ENCODE results near the gene SNX20. TPM values are rescaled to one million over a fixed set of nuclear protein-coding genes. Genes with fewer than 3 reads are reported as not detected.
A peak's percentile ranks its signal among the peaks of the same experiment; 100 is the strongest.

The SNX20 gene
- total RNA-seq, 3 donors from 2014 or later = 1.4 to 2.9 (median 1.7) TPM

DNA sequence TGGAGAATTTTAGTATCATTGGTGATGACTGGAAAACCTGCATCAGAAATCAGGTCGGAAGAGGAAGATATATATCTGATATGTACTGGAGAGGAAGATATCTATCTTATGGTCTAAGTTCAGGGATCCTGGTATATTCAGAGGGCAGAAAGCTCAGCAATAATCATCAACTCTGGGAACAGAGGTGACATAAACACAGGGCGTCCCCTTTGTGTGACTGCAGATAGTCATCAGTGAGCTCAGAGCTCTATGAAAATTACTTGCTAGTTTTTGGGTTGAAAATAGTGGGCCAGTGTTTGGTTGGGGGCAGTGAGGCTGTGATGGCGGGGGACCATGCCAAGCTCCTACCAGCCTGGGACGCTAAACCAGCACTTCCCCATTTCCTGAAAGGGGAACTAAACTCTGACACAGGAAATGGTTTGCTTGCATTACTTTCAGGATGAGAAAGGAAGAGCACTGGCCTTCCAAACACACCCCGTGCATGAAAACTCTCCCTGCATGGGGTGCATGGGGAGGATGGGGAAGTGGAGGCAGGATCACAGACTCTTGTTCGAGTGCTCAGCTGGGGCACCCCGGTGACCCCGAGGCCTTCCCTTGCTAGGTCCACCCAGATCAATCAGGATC is 28.1 kb upstream of the SNX20 start:
- intact Hi-C loops (cut with DNase I, micrococcal nuclease) = no loop called here
- Histone ChIP-seq H3K9me3 (peaks cover 8% of the 10 kb centered on the region), H3K36me3 (ENCODE audit: low read depth) (no peaks in the 10 kb centered on the region), H3K4me3 (no peak overlapping the region), H3K4me1 (ENCODE audit: low read depth) (no peaks in the 10 kb centered on the region)
- DNase-seq = no peak
- TF ChIP-seq, protein P1, sequence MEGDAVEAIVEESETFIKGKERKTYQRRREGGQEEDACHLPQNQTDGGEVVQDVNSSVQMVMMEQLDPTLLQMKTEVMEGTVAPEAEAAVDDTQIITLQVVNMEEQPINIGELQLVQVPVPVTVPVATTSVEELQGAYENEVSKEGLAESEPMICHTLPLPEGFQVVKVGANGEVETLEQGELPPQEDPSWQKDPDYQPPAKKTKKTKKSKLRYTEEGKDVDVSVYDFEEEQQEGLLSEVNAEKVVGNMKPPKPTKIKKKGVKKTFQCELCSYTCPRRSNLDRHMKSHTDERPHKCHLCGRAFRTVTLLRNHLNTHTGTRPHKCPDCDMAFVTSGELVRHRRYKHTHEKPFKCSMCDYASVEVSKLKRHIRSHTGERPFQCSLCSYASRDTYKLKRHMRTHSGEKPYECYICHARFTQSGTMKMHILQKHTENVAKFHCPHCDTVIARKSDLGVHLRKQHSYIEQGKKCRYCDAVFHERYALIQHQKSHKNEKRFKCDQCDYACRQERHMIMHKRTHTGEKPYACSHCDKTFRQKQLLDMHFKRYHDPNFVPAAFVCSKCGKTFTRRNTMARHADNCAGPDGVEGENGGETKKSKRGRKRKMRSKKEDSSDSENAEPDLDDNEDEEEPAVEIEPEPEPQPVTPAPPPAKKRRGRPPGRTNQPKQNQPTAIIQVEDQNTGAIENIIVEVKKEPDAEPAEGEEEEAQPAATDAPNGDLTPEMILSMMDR (IDR thresholded peaks at IDR 0.05) = no peak
- ATAC-seq = peak; percentile 56

DNA sequence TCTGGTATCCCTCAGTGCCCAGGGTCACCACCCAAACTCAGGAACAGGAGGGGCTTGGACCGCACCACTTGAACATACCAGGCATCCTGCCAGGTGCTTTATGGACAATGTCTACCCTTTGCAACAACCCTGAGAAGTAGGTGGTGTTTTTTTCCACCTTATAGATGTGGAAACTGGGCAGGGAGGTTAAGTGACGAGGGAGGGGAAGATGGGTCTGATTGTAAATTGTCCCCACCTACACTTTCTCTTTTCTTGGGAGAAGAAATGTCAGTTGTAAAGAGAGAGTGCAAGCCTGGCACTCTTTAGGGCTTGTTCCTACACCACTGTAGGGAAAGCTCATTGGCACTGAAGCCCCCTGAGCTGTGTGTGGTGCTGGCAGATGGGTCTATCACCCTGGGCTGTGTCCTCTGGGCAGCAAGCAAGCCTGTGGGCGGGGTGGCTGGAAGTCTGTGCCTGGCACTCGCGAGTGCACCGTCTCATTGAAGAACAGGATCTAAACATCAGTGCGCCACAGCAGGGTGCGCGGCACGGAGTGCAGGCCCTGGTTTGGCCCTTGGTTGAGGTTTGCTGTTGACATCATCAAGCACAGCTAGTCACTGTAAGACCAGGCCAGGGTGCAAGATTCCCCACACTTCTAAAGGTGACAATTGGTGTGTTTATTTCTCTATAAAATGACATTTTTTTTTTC is 27.4 kb upstream of the SNX20 start:
- peak; percentile 48 for ATAC-seq
- no peak for DNase-seq
- Histone ChIP-seq H3K36me3 (ENCODE audit: low read depth) (no peaks in the 10 kb centered on the region), H3K4me1 (ENCODE audit: low read depth) (no peaks in the 10 kb centered on the region), H3K4me3 (no peak overlapping the region), H3K9me3 (peaks cover 14% of the 10 kb centered on the region)
- intact Hi-C loops (cut with DNase I, micrococcal nuclease) = no loop called here
- TF ChIP-seq, protein P1 (IDR thresholded peaks at IDR 0.05) = no peak

DNA sequence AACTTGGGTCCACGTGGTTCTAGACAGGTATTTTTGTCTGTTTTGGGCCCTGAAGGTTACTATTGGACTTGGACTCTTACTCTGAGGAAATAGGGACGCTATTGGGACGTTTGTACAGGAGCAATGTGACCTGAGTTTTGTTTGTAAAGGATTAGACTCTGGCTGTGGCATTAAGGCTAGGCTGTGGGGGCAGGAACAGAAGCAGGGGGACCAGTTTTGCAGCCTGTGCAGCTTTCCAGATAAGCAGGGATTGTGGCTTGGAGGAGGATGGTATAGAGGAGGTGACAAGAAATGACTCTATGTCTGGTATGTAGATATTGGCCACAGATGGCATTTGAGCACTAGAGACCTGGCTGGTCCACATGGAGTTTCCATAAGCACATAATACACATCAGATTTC is 25.1 kb upstream of the SNX20 start:
- intact Hi-C loops (cut with DNase I, micrococcal nuclease) = no loop called here
- DNase-seq (no peak), ATAC-seq (no peak)
- TF ChIP-seq, protein P1 (IDR thresholded peaks at IDR 0.05) = no peak
- no peak overlapping the region for H3K4me3 ChIP-seq
- no peaks in the 10 kb centered on the region for H3K36me3 ChIP-seq (ENCODE audit: low read depth)
- no peaks in the 10 kb centered on the region for H3K4me1 ChIP-seq (ENCODE audit: low read depth)
- peaks cover 14% of the 10 kb centered on the region for H3K9me3 ChIP-seq

DNA sequence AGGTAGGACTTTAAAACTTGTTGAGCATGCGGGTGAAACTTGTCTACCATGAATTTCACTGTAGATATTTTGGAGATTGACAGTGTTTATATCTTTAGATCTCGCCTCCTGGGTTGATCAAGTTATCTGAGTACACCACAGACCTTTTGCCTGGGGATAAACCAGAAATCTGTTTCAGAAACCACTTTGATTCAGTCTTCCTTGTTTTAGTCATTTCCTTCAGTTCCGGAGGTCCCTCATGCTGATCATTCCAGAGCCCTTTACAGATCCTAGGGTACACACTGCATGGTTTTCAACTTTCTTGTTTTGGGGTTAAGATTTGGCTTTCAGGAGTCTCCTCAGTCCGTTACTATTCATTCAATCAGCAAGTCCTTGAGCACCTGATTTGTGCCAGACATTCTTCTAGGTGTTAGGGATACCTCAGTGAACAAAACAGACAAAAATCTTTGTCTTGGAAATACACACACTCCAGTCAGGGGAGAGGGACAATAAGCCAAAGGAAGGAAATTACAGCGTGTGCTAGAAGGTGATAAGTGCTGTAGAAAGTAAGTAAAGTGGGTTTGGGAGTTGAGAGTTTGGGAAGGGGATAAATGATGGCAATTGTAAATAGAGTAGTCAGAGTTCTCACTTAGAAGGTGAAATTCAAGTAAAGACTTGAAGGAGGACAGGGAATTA is 24.5 kb upstream of the SNX20 start:
- H3K4me3 ChIP-seq = no peak overlapping the region
- ATAC-seq (no peak), DNase-seq (no peak)
- no peaks in the 10 kb centered on the region for H3K36me3 ChIP-seq (ENCODE audit: low read depth)
- intact Hi-C loops (cut with DNase I, micrococcal nuclease) = no loop called here
- H3K4me1 ChIP-seq (ENCODE audit: low read depth) = no peaks in the 10 kb centered on the region
- TF ChIP-seq, protein P1 (IDR thresholded peaks at IDR 0.05) = no peak
- peaks cover 14% of the 10 kb centered on the region for H3K9me3 ChIP-seq

DNA sequence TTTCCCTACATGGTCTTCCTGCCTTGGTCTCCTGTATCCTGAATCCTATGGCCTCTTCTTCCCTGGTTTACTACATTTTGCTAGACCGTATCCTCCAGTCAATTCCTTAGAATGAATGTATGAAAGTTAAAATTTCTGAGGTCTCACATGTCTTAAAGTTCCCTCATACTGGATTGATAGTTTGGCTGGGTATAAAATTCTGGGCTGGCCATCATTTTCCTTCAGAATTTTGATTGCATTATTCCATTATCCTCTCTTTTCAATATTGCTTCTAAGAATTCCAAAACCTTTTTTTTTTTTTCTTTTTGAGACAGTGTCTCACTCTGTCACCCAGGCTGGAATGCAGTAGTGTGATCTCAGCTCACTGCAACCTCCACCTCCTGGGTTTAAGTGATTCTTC is 23.1 kb upstream of the SNX20 start:
- no peaks in the 10 kb centered on the region for H3K4me1 ChIP-seq (ENCODE audit: low read depth)
- DNase-seq (no peak), ATAC-seq (no peak)
- no peaks in the 10 kb centered on the region for H3K36me3 ChIP-seq (ENCODE audit: low read depth)
- intact Hi-C loops (cut with DNase I, micrococcal nuclease) = no loop called here
- no peak overlapping the region for H3K4me3 ChIP-seq
- H3K9me3 ChIP-seq = peaks cover 14% of the 10 kb centered on the region
- TF ChIP-seq, protein P1 (IDR thresholded peaks at IDR 0.05) = no peak

Measured in mucosa of descending colon (tissue), 3 donors.